K562 (cell line): Measurements from ENCODE around the gene ADRB1. TPM values are rescaled to one million over a fixed set of nuclear protein-coding genes. Genes with fewer than 3 reads are reported as not detected.

Source experiments
- ATAC-seq: fragments of 200-7000 bp; cut with Tn5 transposase; 3 replicates; pipeline ENCODE4 v1.9.1; 2020; ENCODE audit warnings: moderate library complexity
- BruUV-seq: library from RNA; stranded (reverse); fragments of 400-500 nt; replicated peaks from 2 replicates; lab custom pipeline; 2021; lab: Mats Ljungman, UMichigan
- CTCF ChIA-PET: fragments of 300-600 bp; formaldehyde crosslinking; extraction: SDS; loops from one replicate; lab custom pipeline; 2021; ENCODE audit warnings: low intra/inter-chr PET ratio; lab: Yijun Ruan, JAX
- POLR2A ChIA-PET: fragments of 300-600, 350-650 bp; sonication (Branson Sonifier 250); formaldehyde crosslinking; extraction: SDS; loops from one replicate; lab custom pipeline; 2021; ENCODE audit warnings: antibody characterized with exemption, inconsistent platforms; lab: Yijun Ruan, JAX
- DNase-seq, 4 experiments: peaks; one replicate each; pipeline versions ENCODE4 v3.0.0 to v3.0.0-alpha.2; 2011 to 2018; ENCODE audit warnings: low spot score in 3 of 4, mixed read lengths in 3 of 4; ENCODE audit errors: extremely low read depth in 1 of 4
- FAIRE-seq: peaks from 2 replicates; lab custom pipeline; 2011; peaks lifted over from hg19 to GRCh38; lab: Jason Lieb, UNC
- H2AFZ ChIP-seq: 2 replicates; pipeline ENCODE4 v1.6.0; 2011; ENCODE audit warnings: low read depth, low read length, control low read depth, inconsistent platforms
- H3K27ac ChIP-seq: fragments of 200-600 bp; 3 replicates; pipeline ENCODE4 v1.8.0; 2011; ENCODE audit warnings: low read depth, mild to moderate bottlenecking, control low read depth, inconsistent platforms, low read length, moderate library complexity, mixed read lengths; ENCODE audit errors: extremely low read depth
- H3K27me3 ChIP-seq, 2 experiments: fragments of 300-600 bp in 1 of 2; 2 replicates in 1 of 2; 3 replicates in 1 of 2; pipeline versions ENCODE4 v1.6.0 to v1.8.0; 2011; ENCODE audit warnings: inconsistent platforms in 2 of 2, low read length in 2 of 2, mild to moderate bottlenecking in 1 of 2, mixed read lengths in 1 of 2, moderate library complexity in 1 of 2; ENCODE audit not compliant: control insufficient read depth in 2 of 2, insufficient read depth in 2 of 2
- H3K36me3 ChIP-seq: fragments of 300-600 bp; 3 replicates; pipeline ENCODE4 v1.8.0; 2011; ENCODE audit warnings: mild to moderate bottlenecking, low read length, inconsistent platforms; ENCODE audit not compliant: control insufficient read depth, insufficient read depth
- H3K4me1 ChIP-seq, 2 experiments: fragments of 200-600 bp in 1 of 2; replicated peaks in 1 of 2; 2 replicates in 1 of 2; 3 replicates in 1 of 2; pipeline versions ENCODE4 v1.5.1 to v1.8.0; 2011; ENCODE audit warnings: inconsistent platforms in 2 of 2, low read length in 2 of 2, mild to moderate bottlenecking in 1 of 2, mixed read lengths in 1 of 2, moderate library complexity in 1 of 2; ENCODE audit not compliant: control insufficient read depth in 2 of 2, insufficient read depth in 2 of 2
- H3K4me2 ChIP-seq: 2 replicates; pipeline ENCODE4 v1.6.1; 2011; ENCODE audit warnings: low read length, control low read depth, inconsistent platforms, mixed read lengths; ENCODE audit not compliant: insufficient read depth
- H3K4me3 ChIP-seq: fragments of 200-600 bp; sonication (generic), shearing (Covaris generic); 2 replicates; pipeline ENCODE4 v1.5.1; 2016; ENCODE audit warnings: control low read depth, inconsistent platforms
- H3K79me2 ChIP-seq: fragments of 200-600 bp; 3 replicates; pipeline ENCODE4 v1.8.0; 2011; ENCODE audit warnings: low read length, inconsistent platforms; ENCODE audit not compliant: control insufficient read depth, insufficient read depth
- H3K9ac ChIP-seq, 2 experiments: 2 replicates each; pipeline versions ENCODE4 v1.6.0 to v1.6.1; 2011; ENCODE audit warnings: low read depth in 2 of 2, low read length in 2 of 2, control low read depth in 1 of 2, inconsistent platforms in 1 of 2, mild to moderate bottlenecking in 1 of 2, mixed read lengths in 1 of 2; ENCODE audit not compliant: insufficient read depth in 1 of 2
- H3K9me1 ChIP-seq: one replicate; pipeline ENCODE4 v1.6.0; 2011; ENCODE audit warnings: inconsistent platforms, mild to moderate bottlenecking, low read length, moderate library complexity; ENCODE audit not compliant: control insufficient read depth, insufficient read depth
- H3K9me3 ChIP-seq: replicated peaks from 2 replicates; pipeline ENCODE4 v1.5.1; 2011; ENCODE audit warnings: low read depth, low read length, inconsistent platforms; ENCODE audit not compliant: control insufficient read depth, insufficient read depth
- H4K20me1 ChIP-seq: replicated peaks from 2 replicates; pipeline ENCODE4 v1.6.1; 2011; ENCODE audit warnings: low read length, inconsistent platforms, mixed read lengths; ENCODE audit not compliant: control insufficient read depth, insufficient read depth
- CREBBP ChIP-seq: IDR thresholded peaks from one replicate; pipeline ENCODE4 v1.6.1; 2012; ENCODE audit warnings: low read depth, mild to moderate bottlenecking, control low read depth, inconsistent platforms, low read length
- ESRRB ChIP-seq: fragments of 250-450 bp; sonication (Bioruptor Pico); IDR thresholded peaks from 2 replicates; pipeline ENCODE4 v1.5.0; 2020; ENCODE audit warnings: mild to moderate bottlenecking, moderate library complexity, borderline replicate concordance
- GABPA ChIP-seq: fragments of 200-800 bp; sonication (Bioruptor generic); conservative IDR thresholded peaks from 2 replicates; pipeline ENCODE4 v1.6.1; 2016; ENCODE audit warnings: low read depth, missing genetic modification characterization, missing compliant biosample characterization
- KDM5B ChIP-seq: fragments of 200-600 bp; sonication (generic); IDR thresholded peaks from 2 replicates; pipeline ENCODE4 v1.6.1; 2012; ENCODE audit warnings: low read depth, mild to moderate bottlenecking, moderate library complexity, low read length, control low read depth, inconsistent platforms; ENCODE audit not compliant: insufficient replicate concordance
- MCM2 ChIP-seq: fragments of 450-650 bp; IDR thresholded peaks from 2 replicates; pipeline ENCODE4 v1.6.1; 2017; ENCODE audit warnings: low read depth, mild to moderate bottlenecking
- ZNF75A ChIP-seq: fragments of 450-650 bp; formaldehyde crosslinking; IDR thresholded peaks from 2 replicates; pipeline ENCODE4 v1.4.0; 2020; ENCODE audit warnings: mild to moderate bottlenecking
- WGBS: fragments of 100-300 bp; shearing (Covaris generic); methylation state at CpG from one replicate; pipeline ENCODE4 v1.1.6; 2016; ENCODE audit warnings: low coverage, mixed read lengths; ENCODE audit not compliant: insufficient coverage; ENCODE audit errors: missing lambda C conversion rate; 5-methylcytosine and 5-hydroxymethylcytosine counted together
- in situ Hi-C: fragments of 300-500 bp; cut with MboI; formaldehyde crosslinking; loops from 4 replicates; pipeline ENCODE4 v1.15.0; 2018; ENCODE audit warnings: inconsistent platforms, mixed read lengths
- intact Hi-C: fragments of 100-400 bp; cut with micrococcal nuclease; formaldehyde crosslinking; loops from 2 replicates; pipeline ENCODE4 v1.14.2; 2022
- polyA plus RNA-seq, 8 experiments: library from polyadenylated mRNA; depleted of rRNA in 4 of 8; stranded (reverse) in 5 of 8; unstranded in 3 of 8; fragments of >200 nt; fragmentation: Nextera tagmentation in 2 of 8; fragmentation: Illumina TruSeq in 1 of 8; extraction: Ambion mirVana in 2 of 8; extraction: Trizol in 1 of 8; gene quantifications; 2 replicates each; pipeline versions ENCODE4 v1.2.1 to v1.2.3, GENCODE V29; 2011 to 2014; ENCODE audit warnings: inconsistent platforms in 1 of 8, missing spikeins in 1 of 8
- total RNA-seq, 7 experiments: library from RNA; depleted of rRNA in 6 of 7; stranded (reverse); fragments of >200 nt in 6 of 7; fragmentation: Illumina TruSeq in 2 of 7; extraction: Trizol in 2 of 7; gene quantifications; 2 replicates each; pipeline versions ENCODE4 v1.2.1 to v1.2.3, GENCODE V29; 2011 to 2021; ENCODE audit warnings: low replicate concordance in 1 of 7

Gene ADRB1
- total and polyA plus RNA-seq, 9 of the 15 experiments (the other 6 are each of a cell fraction or from before 2014, with no cell fraction given) = 0.07 to 0.11 (median 0.09) TPM; not detected in 6

DNA sequence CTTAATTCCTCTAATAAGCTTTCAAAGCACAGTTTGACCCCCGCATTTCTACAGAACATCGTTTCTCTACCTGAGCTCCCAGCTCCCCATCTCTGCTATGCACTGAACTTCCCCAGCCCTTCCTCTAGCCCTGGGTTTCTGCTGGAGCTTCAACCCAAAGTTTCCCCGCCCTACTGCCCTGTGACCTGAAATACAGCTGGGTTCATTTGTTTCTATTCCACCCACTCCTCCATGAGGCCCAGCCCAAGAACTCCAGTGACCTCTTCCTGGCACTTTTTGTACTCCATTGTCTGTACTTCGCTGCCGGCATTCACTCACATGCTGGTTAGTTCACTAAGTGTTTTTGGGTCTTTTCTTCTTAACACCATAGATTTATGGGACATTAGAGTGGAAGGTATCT is 35.8 kb downstream of the ADRB1 start:
- Histone ChIP-seq H3K4me2 (no peak overlapping the region), H3K9me3 (no peaks in the 10 kb centered on the region), H3K27me3 (peaks cover 0 to 6% of the 10 kb centered on the region in 2 experiments; a peak in 2 of 5 replicates), H3K36me3 (no peaks in the 10 kb centered on the region), H3K9ac (no peak overlapping the region), H3K27ac (no peak overlapping the region), H4K20me1 (no peaks in the 10 kb centered on the region), H3K9me1 (no peaks in the 10 kb centered on the region), H2AFZ (no peak overlapping the region), H3K4me1 (peaks cover 0 to 4% of the 10 kb centered on the region in 2 experiments; a peak in 1 of 5 replicates), H3K79me2 (no peaks in the 10 kb centered on the region), H3K4me3 (no peak overlapping the region)
- DNase-seq (no peak), ATAC-seq (no peak), FAIRE-seq (no peak)
- intact Hi-C loops (no loop called here), in situ Hi-C loops (no loop called here)
- 2% methylated on average over 5 of the region's 5 CpGs for WGBS
- ChIA-PET CTCF (interaction anchor here (0.6 kb wide), 1 partner anchor 722 kb away, joined by 6 read pairs; no protein-coding TSS in a partner anchor), POLR2A (no interaction called here)
- BruUV-seq = no TSS peak
- TF ChIP-seq GABPA (no peak), KDM5B (no peak), ZNF75A (CRISPR knock-in tag) (no peak), ESRRB (CRISPR knock-in tag) (no peak), CREBBP (no peak), MCM2 (no peak)
